WTC11 (cell line): ENCODE measurements around the gene ATP5F1A. TPM values are rescaled to one million over a fixed set of nuclear protein-coding genes. Genes with fewer than 3 reads are reported as not detected.

Experiments used
- ETV6 ChIP-seq: sonication (generic); formaldehyde crosslinking; IDR thresholded peaks from 2 replicates; pipeline ENCODE4 v1.8.1; 2022; ENCODE audit warnings: mild to moderate bottlenecking, missing genetic modification reagents
- HMGXB4 ChIP-seq: sonication (generic); formaldehyde crosslinking; IDR thresholded peaks from 2 replicates; pipeline ENCODE4 v1.8.1; 2023; ENCODE audit warnings: mild to moderate bottlenecking, moderate library complexity, missing genetic modification reagents
- MLX ChIP-seq: sonication (generic); formaldehyde crosslinking; IDR thresholded peaks from 2 replicates; pipeline ENCODE4 v1.8.1; 2023; ENCODE audit warnings: mild to moderate bottlenecking, missing genetic modification reagents, moderate library complexity
- MXD4 ChIP-seq: fragments of 250-450 bp; sonication (Bioruptor Pico); IDR thresholded peaks from 2 replicates; pipeline ENCODE4 v1.8.0; 2021; ENCODE audit warnings: mild to moderate bottlenecking, moderate library complexity, borderline replicate concordance
- NR1H2 ChIP-seq: sonication (generic); formaldehyde crosslinking; IDR thresholded peaks from 2 replicates; pipeline ENCODE4 v1.9.0; 2021; ENCODE audit warnings: mild to moderate bottlenecking, moderate library complexity, missing genetic modification reagents
- PRDM15 ChIP-seq: sonication (generic); formaldehyde crosslinking; IDR thresholded peaks from 2 replicates; pipeline ENCODE4 v1.8.0; 2022; ENCODE audit warnings: missing genetic modification reagents
- ZNF416 ChIP-seq: fragments of 250-450 bp; sonication (Bioruptor Pico); IDR thresholded peaks from 2 replicates; pipeline ENCODE4 v1.9.0; 2021; ENCODE audit warnings: mild to moderate bottlenecking, inconsistent platforms
- total RNA-seq: library from RNA; stranded (reverse); gene quantifications from 3 replicates; pipeline ENCODE4 v1.2.3, GENCODE V29; 2021
- TF ChIP-seq, protein P1 (sequence below): fragments of 250-450 bp; sonication (Bioruptor Pico); IDR thresholded peaks from 2 replicates; pipeline ENCODE4 v1.9.0; 2021; ENCODE audit warnings: mild to moderate bottlenecking
- TF ChIP-seq, protein P2 (sequence below): fragments of 250-450 bp; sonication (Bioruptor Pico); IDR thresholded peaks from 2 replicates; pipeline ENCODE4 v1.9.0; 2021; ENCODE audit warnings: mild to moderate bottlenecking
- TF ChIP-seq, protein P3 (sequence below): sonication (generic); formaldehyde crosslinking; IDR thresholded peaks from 2 replicates; pipeline ENCODE4 v1.8.0; 2023; ENCODE audit warnings: missing genetic modification reagents, mild to moderate bottlenecking, borderline replicate concordance

Gene ATP5F1A
- total RNA-seq, 1 experiment from 2014 or later, result 825 TPM

DNA sequence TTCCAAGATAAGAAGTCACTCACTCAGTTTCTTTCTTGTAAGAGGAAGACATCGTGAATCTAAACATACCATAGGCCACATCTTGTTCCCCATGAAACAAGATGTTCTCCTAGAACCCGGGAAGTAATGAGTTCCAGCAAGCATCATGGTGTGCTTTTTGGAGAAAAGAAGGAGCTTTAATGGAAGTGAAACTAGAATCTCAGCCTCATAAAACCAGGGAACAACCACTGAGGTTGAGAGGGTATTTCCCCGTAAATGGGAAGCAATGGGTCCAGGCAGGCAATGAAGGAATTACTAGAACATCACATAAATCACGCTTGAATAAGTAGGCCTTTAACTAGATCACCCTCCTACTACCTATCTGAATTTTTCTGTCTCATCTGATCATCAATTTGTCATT lies 66.4 kb downstream of the ATP5F1A start (continued):
- TF ChIP-seq, protein P1, sequence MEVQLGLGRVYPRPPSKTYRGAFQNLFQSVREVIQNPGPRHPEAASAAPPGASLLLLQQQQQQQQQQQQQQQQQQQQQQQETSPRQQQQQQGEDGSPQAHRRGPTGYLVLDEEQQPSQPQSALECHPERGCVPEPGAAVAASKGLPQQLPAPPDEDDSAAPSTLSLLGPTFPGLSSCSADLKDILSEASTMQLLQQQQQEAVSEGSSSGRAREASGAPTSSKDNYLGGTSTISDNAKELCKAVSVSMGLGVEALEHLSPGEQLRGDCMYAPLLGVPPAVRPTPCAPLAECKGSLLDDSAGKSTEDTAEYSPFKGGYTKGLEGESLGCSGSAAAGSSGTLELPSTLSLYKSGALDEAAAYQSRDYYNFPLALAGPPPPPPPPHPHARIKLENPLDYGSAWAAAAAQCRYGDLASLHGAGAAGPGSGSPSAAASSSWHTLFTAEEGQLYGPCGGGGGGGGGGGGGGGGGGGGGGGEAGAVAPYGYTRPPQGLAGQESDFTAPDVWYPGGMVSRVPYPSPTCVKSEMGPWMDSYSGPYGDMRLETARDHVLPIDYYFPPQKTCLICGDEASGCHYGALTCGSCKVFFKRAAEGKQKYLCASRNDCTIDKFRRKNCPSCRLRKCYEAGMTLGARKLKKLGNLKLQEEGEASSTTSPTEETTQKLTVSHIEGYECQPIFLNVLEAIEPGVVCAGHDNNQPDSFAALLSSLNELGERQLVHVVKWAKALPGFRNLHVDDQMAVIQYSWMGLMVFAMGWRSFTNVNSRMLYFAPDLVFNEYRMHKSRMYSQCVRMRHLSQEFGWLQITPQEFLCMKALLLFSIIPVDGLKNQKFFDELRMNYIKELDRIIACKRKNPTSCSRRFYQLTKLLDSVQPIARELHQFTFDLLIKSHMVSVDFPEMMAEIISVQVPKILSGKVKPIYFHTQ (CRISPR knock-in tag), result no peak
- no peak for TF ChIP-seq NR1H2 (CRISPR knock-in tag)
- TF ChIP-seq, protein P2, sequence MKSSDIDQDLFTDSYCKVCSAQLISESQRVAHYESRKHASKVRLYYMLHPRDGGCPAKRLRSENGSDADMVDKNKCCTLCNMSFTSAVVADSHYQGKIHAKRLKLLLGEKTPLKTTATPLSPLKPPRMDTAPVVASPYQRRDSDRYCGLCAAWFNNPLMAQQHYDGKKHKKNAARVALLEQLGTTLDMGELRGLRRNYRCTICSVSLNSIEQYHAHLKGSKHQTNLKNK, result no peak
- TF ChIP-seq ZNF416, result no peak
- TF ChIP-seq MLX (CRISPR knock-in tag), result no peak
- no peak for TF ChIP-seq MXD4 (CRISPR knock-in tag)
- TF ChIP-seq ETV6 (CRISPR knock-in tag), result no peak
- TF ChIP-seq, protein P3, sequence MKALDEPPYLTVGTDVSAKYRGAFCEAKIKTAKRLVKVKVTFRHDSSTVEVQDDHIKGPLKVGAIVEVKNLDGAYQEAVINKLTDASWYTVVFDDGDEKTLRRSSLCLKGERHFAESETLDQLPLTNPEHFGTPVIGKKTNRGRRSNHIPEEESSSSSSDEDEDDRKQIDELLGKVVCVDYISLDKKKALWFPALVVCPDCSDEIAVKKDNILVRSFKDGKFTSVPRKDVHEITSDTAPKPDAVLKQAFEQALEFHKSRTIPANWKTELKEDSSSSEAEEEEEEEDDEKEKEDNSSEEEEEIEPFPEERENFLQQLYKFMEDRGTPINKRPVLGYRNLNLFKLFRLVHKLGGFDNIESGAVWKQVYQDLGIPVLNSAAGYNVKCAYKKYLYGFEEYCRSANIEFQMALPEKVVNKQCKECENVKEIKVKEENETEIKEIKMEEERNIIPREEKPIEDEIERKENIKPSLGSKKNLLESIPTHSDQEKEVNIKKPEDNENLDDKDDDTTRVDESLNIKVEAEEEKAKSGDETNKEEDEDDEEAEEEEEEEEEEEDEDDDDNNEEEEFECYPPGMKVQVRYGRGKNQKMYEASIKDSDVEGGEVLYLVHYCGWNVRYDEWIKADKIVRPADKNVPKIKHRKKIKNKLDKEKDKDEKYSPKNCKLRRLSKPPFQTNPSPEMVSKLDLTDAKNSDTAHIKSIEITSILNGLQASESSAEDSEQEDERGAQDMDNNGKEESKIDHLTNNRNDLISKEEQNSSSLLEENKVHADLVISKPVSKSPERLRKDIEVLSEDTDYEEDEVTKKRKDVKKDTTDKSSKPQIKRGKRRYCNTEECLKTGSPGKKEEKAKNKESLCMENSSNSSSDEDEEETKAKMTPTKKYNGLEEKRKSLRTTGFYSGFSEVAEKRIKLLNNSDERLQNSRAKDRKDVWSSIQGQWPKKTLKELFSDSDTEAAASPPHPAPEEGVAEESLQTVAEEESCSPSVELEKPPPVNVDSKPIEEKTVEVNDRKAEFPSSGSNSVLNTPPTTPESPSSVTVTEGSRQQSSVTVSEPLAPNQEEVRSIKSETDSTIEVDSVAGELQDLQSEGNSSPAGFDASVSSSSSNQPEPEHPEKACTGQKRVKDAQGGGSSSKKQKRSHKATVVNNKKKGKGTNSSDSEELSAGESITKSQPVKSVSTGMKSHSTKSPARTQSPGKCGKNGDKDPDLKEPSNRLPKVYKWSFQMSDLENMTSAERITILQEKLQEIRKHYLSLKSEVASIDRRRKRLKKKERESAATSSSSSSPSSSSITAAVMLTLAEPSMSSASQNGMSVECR (CRISPR knock-in tag), result no peak
- TF ChIP-seq PRDM15 (CRISPR knock-in tag), result no peak
- no peak for TF ChIP-seq HMGXB4 (CRISPR knock-in tag)

Other genes starting within 250 kb of the ATP5F1A start
- 19.2 to 22.7 TPM (median 20.7 TPM) in 3 replicates for gene EPG5, start 131.0 kb downstream of the ATP5F1A start, total RNA-seq
- gene PSTPIP2, start 26.0 kb downstream of the ATP5F1A start, total RNA-seq, result 1.9 to 2.5 TPM (median 1.9 TPM) in 3 replicates
- 58.7 to 68.3 TPM (median 68.1 TPM) in 3 replicates for gene HAUS1, start 6.1 kb upstream of the ATP5F1A start, total RNA-seq